ENCODE measurements around the gene CLSTN2.

The CLSTN2 gene

DNA sequence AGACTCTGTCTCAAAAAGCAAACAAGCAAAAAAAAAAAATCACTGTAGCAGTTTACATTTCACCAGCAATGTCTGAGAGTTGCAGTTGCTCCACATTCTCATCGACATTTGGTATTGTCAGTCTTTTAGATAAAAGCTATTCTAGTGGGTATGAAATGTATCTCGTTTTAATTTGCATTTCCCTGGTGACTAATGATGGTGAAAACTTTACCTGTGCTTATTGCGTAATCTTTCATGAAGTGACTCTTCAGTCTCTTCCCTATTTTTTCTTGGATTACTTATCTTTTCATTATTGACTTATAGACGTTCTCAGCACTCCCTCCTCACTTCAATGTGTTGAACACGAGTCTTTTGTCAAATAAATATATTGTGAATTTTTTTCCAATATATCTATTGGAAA, 37.2 kb upstream of the CLSTN2 start:
- TF ChIP-seq, protein P1, sequence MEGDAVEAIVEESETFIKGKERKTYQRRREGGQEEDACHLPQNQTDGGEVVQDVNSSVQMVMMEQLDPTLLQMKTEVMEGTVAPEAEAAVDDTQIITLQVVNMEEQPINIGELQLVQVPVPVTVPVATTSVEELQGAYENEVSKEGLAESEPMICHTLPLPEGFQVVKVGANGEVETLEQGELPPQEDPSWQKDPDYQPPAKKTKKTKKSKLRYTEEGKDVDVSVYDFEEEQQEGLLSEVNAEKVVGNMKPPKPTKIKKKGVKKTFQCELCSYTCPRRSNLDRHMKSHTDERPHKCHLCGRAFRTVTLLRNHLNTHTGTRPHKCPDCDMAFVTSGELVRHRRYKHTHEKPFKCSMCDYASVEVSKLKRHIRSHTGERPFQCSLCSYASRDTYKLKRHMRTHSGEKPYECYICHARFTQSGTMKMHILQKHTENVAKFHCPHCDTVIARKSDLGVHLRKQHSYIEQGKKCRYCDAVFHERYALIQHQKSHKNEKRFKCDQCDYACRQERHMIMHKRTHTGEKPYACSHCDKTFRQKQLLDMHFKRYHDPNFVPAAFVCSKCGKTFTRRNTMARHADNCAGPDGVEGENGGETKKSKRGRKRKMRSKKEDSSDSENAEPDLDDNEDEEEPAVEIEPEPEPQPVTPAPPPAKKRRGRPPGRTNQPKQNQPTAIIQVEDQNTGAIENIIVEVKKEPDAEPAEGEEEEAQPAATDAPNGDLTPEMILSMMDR (IDR thresholded peaks at IDR 0.05; ENCODE audit: low read depth, low read length, missing control alignments), result no peak
- no peak for DNase-seq (ENCODE audit: extremely low read depth, low read depth)

DNA sequence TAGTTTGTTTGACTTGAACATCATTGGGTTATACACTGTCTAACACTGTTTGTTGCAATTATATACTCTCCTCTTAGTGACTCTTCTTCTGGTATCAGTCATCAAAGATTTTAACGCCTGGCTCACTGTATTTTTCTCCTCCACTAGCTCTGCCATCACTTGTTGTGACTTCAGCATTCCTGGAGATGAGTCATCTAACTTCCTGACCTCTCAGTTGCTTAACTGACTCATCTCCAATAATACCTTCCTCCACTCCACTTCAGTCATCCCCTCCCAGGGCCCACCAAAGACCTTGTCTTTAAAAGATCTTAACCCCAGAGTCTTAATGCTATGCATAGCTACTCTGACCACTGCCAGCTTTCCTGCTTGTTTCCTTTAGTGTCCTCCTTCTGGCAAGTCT, 28.6 kb upstream of the CLSTN2 start:
- TF ChIP-seq, protein P1 (IDR thresholded peaks at IDR 0.05; ENCODE audit: low read depth, low read length, missing control alignments), result no peak
- DNase-seq (ENCODE audit: extremely low read depth, low read depth), result peak; percentile 20
- no peak overlapping the region for H3K4me3 ChIP-seq (replicated peaks; ENCODE audit: low read depth, low read length)

More for the DNA sequence above, 37.2 kb upstream of the CLSTN2 start:
- no peak overlapping the region for H3K4me3 ChIP-seq (replicated peaks; ENCODE audit: low read depth, low read length)

DNA sequence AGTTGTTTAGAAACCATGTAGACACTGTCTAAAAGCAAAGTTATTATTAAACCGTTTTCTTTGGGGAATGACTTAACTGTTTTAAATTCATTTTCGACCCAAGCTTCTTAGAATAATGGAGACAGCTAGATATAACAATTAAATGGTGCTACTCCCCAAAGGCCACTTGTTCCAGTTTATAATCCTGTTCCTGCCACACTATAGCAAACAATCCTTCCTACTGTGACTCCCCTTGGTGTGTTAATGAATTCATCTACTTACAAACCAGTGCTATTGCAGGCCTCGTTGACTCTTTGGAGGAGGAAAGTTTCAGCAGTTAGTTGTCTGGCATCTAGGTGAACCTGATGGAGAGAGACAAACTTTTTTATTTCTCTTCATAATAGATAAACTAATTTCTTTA, 25.2 kb upstream of the CLSTN2 start:
- no peak for DNase-seq (ENCODE audit: extremely low read depth, low read depth)
- H3K4me3 ChIP-seq (replicated peaks; ENCODE audit: low read depth, low read length), result no peak overlapping the region
- TF ChIP-seq, protein P1 (IDR thresholded peaks at IDR 0.05; ENCODE audit: low read depth, low read length, missing control alignments), result no peak

DNA sequence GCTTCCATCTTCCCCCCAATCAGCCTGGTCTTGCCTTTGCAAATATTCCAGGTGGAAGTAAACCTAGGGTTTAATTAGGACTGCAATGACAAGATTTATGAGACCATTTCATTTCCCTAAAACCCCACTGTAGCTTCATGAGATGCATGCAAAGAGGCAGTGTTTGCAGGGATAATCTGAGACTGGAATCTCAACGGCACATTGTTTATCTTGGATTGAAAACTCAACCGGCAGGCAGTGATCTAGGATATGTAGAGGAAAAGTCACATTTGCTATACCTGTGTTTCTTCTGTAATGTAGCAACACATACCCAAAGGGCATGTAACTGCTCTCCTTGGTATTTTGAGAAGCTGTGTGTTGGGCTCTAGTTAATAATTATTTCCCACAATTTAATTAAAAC, 18.7 kb upstream of the CLSTN2 start:
- TF ChIP-seq, protein P1 (IDR thresholded peaks at IDR 0.05; ENCODE audit: low read depth, low read length, missing control alignments), result no peak
- no peak overlapping the region for H3K4me3 ChIP-seq (replicated peaks; ENCODE audit: low read depth, low read length)
- no peak for DNase-seq (ENCODE audit: extremely low read depth, low read depth)

DNA sequence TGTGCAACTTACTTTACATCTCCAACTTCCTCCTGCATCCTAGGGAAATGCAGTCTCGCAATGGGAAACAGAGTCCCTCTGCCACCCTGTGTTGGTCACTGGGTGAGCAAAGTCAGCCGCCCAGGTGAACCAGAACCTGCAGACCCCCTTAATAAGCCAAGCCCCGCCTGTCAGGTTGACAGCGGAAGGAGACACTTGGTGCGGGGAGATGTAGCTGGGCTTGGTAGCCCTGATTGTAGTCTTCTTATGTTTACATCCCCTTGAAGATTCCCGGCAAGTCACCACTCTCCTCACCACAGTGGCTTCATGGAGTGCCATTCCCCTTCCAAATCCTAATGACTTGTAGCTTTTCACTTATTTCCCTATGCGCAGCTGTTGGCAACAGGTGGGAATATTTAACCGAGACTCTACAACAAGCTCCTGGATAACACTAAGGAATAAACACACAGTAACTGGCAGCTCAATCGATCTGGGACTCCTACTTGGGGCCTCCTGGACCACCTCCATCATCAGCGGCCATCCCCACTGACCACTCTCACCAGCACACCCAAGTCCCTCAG, 17.7 kb upstream of the CLSTN2 start:
- TF ChIP-seq, protein P1 (IDR thresholded peaks at IDR 0.05; ENCODE audit: low read depth, low read length, missing control alignments), result no peak
- no peak for DNase-seq (ENCODE audit: extremely low read depth, low read depth)

DNA sequence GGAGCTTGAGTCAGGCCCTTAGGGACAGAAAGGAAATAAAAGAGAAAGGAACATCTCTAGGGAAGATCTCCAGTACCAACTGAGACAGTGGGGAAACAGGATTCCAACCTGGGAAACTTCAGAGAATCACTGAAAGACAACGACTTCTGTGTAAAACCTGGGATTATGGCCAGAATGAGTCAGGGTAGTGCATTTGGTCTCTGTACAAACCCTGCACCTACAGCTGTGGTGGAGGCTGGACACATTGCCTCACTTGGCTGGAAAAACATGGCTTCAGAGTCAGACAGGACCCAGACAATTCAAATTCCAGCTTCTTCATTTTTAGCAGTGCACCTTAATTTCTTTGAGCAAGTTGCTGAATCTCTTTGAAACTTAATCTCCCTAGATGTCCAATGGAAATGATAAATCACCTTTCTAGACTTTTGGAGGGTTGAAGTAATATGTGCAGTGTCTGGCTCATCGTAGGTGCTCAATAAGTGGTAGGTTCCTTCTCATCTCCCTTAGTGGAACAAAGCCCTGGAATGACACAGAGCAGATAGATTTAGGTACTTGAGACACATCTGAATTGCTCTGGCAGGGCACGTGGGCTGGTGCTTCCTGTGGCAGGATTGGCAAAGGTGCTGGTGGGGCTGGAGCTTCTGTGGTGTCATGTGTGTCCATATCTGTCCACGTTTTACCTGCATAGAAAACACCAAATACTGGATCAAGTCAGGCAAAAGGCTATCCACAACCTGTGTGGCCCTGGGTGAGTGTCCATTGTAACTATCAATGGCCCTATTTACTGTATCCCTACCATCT, 6.1 kb upstream of the CLSTN2 start:
- DNase-seq (ENCODE audit: extremely low read depth, low read depth), result no peak
- TF ChIP-seq, protein P1 (IDR thresholded peaks at IDR 0.05; ENCODE audit: low read depth, low read length, missing control alignments), result no peak
- H3K4me3 ChIP-seq (replicated peaks; ENCODE audit: low read depth, low read length), result no peak overlapping the region

More for the DNA sequence above, 17.7 kb upstream of the CLSTN2 start:
- H3K4me3 ChIP-seq (replicated peaks; ENCODE audit: low read depth, low read length), result no peak overlapping the region

All from HFF-Myc (cell line).